ENCODE results near the gene FSTL4. TPM values are rescaled to one million over a fixed set of nuclear protein-coding genes. Genes with fewer than 3 reads are reported as not detected.

FSTL4 gene
- total and polyA plus RNA-seq, 12 donors: 0.48 to 5.2 (median 2.3) TPM

- TF ChIP-seq POLR2A (IDR thresholded peaks at IDR 0.05) (no peak), CTCF (IDR thresholded peaks at IDR 0.05) (no peak)
- H3K4me1 ChIP-seq (replicated peaks in 1 of 2): no peaks in the 10 kb centered on the region
- H3K4me3 ChIP-seq: no peak overlapping the region
- intact Hi-C loops (cut with DNase I): no loop called here
- no peaks in the 10 kb centered on the region for H3K27me3 ChIP-seq
- H3K36me3 ChIP-seq (replicated peaks in 1 of 2): no peaks in the 10 kb centered on the region
- no peaks in the 10 kb centered on the region for H3K9me3 ChIP-seq (replicated peaks in 1 of 3)
- no peak for DNase-seq
- 78 to 86% (median 81%) methylated on average over 9 of the region's 9 CpGs for WGBS, 4 donors
- H3K27ac ChIP-seq: no peak overlapping the region
Measured at GRCh38 chr5:133523013-133523658, 89.2 kb downstream of the FSTL4 start.

GRCh38 chr5:133521801-133522200 is 90.5 kb downstream of the FSTL4 start:
- Histone ChIP-seq H3K4me3 (no peak overlapping the region), H3K9me3 (replicated peaks in 1 of 3) (no peaks in the 10 kb centered on the region), H3K4me1 (replicated peaks in 1 of 2) (no peaks in the 10 kb centered on the region), H3K27me3 (no peaks in the 10 kb centered on the region), H3K36me3 (replicated peaks in 1 of 2) (no peaks in the 10 kb centered on the region), H3K27ac (no peak overlapping the region)
- TF ChIP-seq POLR2A (IDR thresholded peaks at IDR 0.05): no peak
- no peak for TF ChIP-seq CTCF (IDR thresholded peaks at IDR 0.05)
- intact Hi-C loops (cut with DNase I): no loop called here
- DNase-seq: no peak
- 72 to 91% (median 84%) methylated on average over 2 of the region's 2 CpGs for WGBS, 4 donors

GRCh38 chr5:133520991-133521706 is 91.2 kb downstream of the FSTL4 start:
- no peak for DNase-seq
- intact Hi-C loops (cut with DNase I): no loop called here
- H3K36me3 ChIP-seq (replicated peaks in 1 of 2): no peaks in the 10 kb centered on the region
- TF ChIP-seq CTCF (IDR thresholded peaks at IDR 0.05) (no peak), POLR2A (IDR thresholded peaks at IDR 0.05) (no peak)
- no peak overlapping the region for H3K27ac ChIP-seq
- no peaks in the 10 kb centered on the region for H3K4me1 ChIP-seq (replicated peaks in 1 of 2)
- WGBS, 4 donors: 65 to 78% (median 70%) methylated on average over 2 of the region's 2 CpGs
- H3K27me3 ChIP-seq: no peaks in the 10 kb centered on the region
- H3K9me3 ChIP-seq (replicated peaks in 1 of 3): no peaks in the 10 kb centered on the region
- H3K4me3 ChIP-seq: no peak overlapping the region

GRCh38 chr5:133520062-133520461 is 92.3 kb downstream of the FSTL4 start:
- intact Hi-C loops (cut with DNase I): no loop called here
- DNase-seq: no peak
- no peak for TF ChIP-seq POLR2A (IDR thresholded peaks at IDR 0.05)
- no peak for TF ChIP-seq CTCF (IDR thresholded peaks at IDR 0.05)

More at GRCh38 chr5:133520062-133520461, 92.3 kb downstream of the FSTL4 start:
- 63 to 73% (median 69%) methylated on average over 2 to 4 of the region's 4 CpGs for WGBS, 4 donors
- no peaks in the 10 kb centered on the region for H3K9me3 ChIP-seq (replicated peaks in 1 of 3)
- H3K4me3 ChIP-seq: no peak overlapping the region
- no peak overlapping the region for H3K27ac ChIP-seq
- H3K36me3 ChIP-seq (replicated peaks in 1 of 2): no peaks in the 10 kb centered on the region
- no peaks in the 10 kb centered on the region for H3K4me1 ChIP-seq (replicated peaks in 1 of 2)
- H3K27me3 ChIP-seq: no peaks in the 10 kb centered on the region
